Stimulated activated CD4-positive, alpha-beta T cell treated with anti-CD3 and anti-CD28 coated beads, Interleukin-1b, Interleukin-23, amount 100 ng/mL, for 48 hours (primary cell): ENCODE results near the gene CAPN8.
"Not testable (repeated sequence)": the region's sequence is repeated elsewhere in the genome, so short reads cannot be mapped to it uniquely, and the experiment has no call there.

Experiments used
- DNase-seq: peaks from one replicate; pipeline ENCODE4 v3.0.0-alpha.2; 2020

Gene CAPN8

DNA sequence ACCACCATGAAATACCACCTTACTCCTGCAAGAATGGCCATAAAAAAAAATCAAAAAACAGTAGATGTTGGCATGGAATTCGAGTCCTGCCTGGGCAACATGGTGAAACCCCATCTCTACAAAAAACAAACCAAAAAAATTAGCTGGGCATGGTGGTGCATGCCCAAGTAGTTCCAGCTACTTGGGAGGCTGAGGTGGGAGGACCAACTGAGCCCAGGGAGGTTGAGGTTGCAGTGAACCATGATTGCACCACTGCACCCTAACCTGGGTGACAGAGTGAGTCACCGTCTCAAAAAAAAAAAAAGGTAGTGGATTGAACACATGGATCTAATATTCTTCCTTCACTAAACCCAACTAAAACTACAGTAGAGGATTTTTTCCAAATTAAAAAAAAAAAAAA lies 146.4 kb downstream of the CAPN8 start:
- no peak for DNase-seq

GRCh38 chr1:223518553-223518952 lies 146.9 kb downstream of the CAPN8 start:
- not testable (repeated sequence) for DNase-seq

DNA sequence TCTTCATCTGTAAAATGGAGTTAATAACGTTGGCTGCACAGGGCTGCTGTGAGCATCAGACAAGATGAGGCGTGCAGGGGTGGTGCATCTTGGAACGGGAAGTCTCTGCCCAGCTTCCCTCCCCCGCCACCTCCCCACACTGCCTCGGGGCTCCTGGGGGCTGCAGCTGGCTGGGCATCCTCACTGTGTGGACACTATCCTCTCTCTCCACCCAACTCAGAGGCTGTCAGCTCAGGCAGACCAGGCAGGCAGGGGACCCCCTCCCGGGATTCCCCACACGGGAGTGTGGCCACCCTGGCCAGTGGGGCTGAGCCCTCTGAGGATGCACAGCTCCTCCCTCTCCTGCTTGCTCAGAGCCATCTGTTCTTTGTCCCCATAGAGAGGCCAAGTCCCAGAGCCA lies 149.6 kb downstream of the CAPN8 start:
- peak; percentile 10 for DNase-seq

DNA sequence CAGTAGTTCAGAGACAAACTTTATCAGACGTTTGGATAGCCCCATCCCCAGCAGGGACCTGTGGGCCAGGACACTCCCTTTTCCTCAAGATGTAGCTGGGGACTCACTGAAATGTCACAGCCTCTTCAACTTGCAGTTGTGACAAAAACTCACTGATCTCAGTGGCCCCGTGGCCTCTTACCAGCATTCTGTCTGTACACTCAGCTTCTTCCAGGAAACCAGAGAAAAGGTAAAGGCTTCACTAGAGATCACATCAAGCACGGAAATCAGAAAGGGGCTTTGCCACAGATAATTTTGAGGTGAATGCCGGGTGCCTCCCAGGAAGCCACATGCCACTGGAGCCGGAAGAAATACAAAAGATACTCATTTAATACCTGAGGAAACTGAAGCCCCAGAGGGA lies 150.1 kb downstream of the CAPN8 start:
- peak; percentile 44 for DNase-seq

GRCh38 chr1:223514644-223515043 lies 150.9 kb downstream of the CAPN8 start:
- DNase-seq: no peak

DNA sequence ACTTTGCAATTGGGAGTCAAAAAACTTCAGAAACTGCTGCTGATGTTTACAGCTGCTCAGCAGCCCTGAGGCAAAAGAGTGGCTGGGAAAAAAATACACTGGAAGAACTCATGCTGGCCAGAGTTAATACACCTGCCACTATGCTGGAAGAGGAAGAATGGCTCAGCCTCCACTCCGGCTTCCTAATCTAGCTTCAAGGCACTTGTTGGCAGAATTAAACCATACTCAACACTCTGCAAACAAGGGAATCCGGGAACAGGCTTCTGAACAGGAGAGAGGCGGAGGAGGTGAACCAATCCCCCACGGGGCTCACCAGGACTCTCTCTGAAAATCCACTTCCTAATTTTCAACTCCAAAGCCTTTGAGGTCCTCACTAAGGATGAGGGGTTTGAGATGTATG lies 152.2 kb downstream of the CAPN8 start:
- no peak for DNase-seq

DNA sequence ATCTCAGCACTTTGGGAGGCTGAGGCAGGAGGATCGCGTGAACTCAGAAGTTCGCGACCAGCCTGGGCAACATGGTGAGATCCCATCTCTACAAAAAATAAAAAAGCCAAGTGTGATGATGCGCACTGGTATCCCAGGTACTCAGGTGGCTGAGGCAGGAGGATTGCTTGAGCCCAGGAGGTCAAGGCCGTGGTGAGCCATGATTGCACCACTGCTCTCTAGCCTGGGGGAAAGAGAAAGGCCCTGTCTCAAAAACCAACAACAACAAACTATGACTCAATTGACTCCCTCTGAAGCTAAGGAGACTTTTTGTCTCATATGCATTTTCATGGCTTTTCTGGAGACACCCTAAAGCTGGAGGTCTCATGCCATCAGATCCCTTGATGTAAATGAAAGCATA lies 153.4 kb downstream of the CAPN8 start:
- no peak for DNase-seq

GRCh38 chr1:223508796-223509195 lies 156.7 kb downstream of the CAPN8 start:
- DNase-seq: no peak

GRCh38 chr1:223504741-223505140 lies 160.8 kb downstream of the CAPN8 start:
- no peak for DNase-seq

DNA sequence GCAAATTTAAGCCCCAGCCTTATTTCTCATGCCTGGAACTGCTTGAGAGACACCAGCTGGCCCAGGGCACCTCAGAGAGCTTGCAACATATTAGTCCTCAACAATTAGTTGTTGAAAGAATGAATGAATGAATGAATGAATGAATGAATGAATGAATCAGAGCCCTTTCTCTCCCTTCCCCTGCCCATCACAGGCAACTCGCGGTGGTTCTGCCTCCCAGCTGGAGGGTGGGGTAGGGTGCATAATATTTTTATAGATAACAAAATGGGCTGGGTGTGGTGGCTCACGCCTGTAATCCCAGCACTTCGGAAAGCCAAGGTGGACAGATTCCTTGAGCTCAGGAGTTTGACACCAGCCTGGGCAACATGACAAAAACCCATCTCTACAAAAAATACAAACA lies 162.2 kb downstream of the CAPN8 start:
- no peak for DNase-seq

GRCh38 chr1:223500560-223501425 lies 164.7 kb downstream of the CAPN8 start:
- DNase-seq: peak; percentile 67

- DNase-seq: no peak
Observed at GRCh38 chr1:223496883-223497282, 168.6 kb downstream of the CAPN8 start.

DNA sequence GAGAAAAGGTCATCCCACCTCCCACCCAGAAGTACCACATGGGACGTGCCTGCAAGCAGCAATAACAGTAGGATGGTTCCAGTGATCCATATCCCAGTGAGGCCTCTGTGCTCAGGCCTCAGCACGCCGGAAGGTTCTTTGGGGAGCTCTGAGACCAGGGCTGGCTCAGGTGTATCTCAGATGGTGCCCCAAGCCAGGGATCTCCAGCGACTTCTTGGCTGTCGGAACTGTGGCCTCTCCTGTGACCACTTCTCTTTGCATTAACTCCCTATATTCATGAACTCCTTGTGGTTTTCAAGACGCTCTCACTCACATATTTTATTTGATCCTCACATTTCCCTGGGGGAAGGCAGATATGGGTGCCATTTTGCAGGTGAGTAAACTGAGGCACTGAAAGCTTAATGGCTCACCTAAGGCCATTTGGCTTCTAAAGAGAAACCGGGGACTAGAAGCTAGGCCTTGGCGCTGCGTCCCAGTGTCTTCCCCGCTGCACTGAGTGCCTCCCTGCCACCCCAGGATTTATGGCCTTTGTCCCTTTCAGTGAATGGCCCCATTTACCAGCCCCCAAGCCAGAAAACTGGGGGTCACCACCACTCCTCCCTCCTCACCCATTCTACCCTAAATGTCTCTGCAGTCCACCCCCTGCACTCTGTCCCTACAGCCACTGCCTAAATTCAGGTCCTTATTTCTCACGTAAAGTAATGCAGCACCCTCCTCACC lies 170.4 kb downstream of the CAPN8 start:
- no peak for DNase-seq

DNA sequence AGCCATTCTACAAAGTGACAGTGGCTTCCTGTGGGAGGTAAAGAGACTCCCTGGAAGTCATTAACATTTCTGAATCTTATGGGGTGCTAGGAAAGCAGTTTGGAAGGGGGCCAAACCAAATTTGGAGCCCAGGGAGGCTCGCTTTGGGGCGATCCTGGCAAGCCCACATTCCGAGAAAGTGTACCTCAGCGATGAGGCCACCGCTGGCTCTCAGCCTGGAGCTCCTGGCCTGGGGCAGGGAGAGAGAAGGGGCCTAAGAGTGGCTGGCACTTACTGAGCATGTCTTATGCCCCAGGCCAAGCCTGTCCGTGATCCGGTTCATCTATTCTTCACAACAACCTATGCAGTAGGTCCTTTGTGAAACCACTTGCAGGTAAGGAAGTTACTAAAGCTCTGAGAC lies 173.5 kb downstream of the CAPN8 start:
- no peak for DNase-seq
